HepG2 (cell line): ENCODE results near the gene PEX10. TPM values are rescaled to one million over a fixed set of nuclear protein-coding genes. Genes with fewer than 3 reads are reported as not detected.

ENCODE experiments used
- ATAC-seq: fragments of 200-7000 bp; cut with Tn5 transposase; 3 replicates; pipeline ENCODE4 v1.9.1; 2020; ENCODE audit warnings: mild to moderate bottlenecking, moderate library complexity
- BruUV-seq: library from RNA; stranded (reverse); fragments of 400-500 nt; replicated peaks from 2 replicates; lab custom pipeline; 2021; lab: Mats Ljungman, UMichigan
- CTCF ChIA-PET: fragments of 300-600 bp; formaldehyde crosslinking; extraction: SDS; loops from one replicate; lab custom pipeline; 2021; ENCODE audit warnings: low total read pairs, inconsistent platforms, low intra/inter-chr PET ratio; lab: Yijun Ruan, JAX
- POLR2A ChIA-PET: fragments of 350-600 bp; sonication (Branson Sonifier 250); formaldehyde crosslinking; loops from one replicate; lab custom pipeline; 2020; ENCODE audit warnings: antibody characterized with exemption, inconsistent platforms; lab: Yijun Ruan, JAX
- DNase-seq: peaks from one replicate; pipeline ENCODE4 v3.0.0-alpha.2; 2015; ENCODE audit warnings: low spot score
- FAIRE-seq: peaks from 3 replicates; lab custom pipeline; 2011; peaks lifted over from hg19 to GRCh38; lab: Jason Lieb, UNC
- H2AFZ ChIP-seq: one replicate; pipeline ENCODE4 v1.6.1; 2011; ENCODE audit warnings: low read length, inconsistent platforms
- H3K27ac ChIP-seq: fragments of 300-600 bp; 3 replicates; pipeline ENCODE4 v1.8.0; 2011; ENCODE audit warnings: mixed run types, mild to moderate bottlenecking, mixed read lengths, low read length, inconsistent platforms; ENCODE audit not compliant: insufficient read depth; ENCODE audit errors: extremely low read length
- H3K27me3 ChIP-seq, 2 experiments: fragments of 200-600 bp in 1 of 2; 2 replicates in 1 of 2; 3 replicates in 1 of 2; pipeline versions ENCODE4 v1.6.0 to v1.8.0; 2011; ENCODE audit warnings: low read length in 2 of 2, mild to moderate bottlenecking in 2 of 2, moderate library complexity in 2 of 2, inconsistent platforms in 1 of 2; ENCODE audit not compliant: insufficient read depth in 2 of 2, control insufficient read depth in 1 of 2
- H3K36me3 ChIP-seq, 2 experiments: fragments of 200-600 bp in 1 of 2; replicated peaks in 1 of 2; 2 replicates in 1 of 2; 3 replicates in 1 of 2; pipeline versions ENCODE4 v1.5.1 to v1.8.0; 2011; ENCODE audit warnings: low read length in 2 of 2, inconsistent platforms in 1 of 2; ENCODE audit not compliant: insufficient read depth in 2 of 2, control insufficient read depth in 1 of 2
- H3K4me1 ChIP-seq: 2 replicates; pipeline ENCODE4 v1.5.1; 2012; ENCODE audit warnings: low read length, inconsistent platforms; ENCODE audit not compliant: insufficient read depth
- H3K4me2 ChIP-seq: 2 replicates; pipeline ENCODE4 v1.6.0; 2011; ENCODE audit warnings: low read depth, low read length, inconsistent platforms
- H3K4me3 ChIP-seq, 3 experiments: fragments of 200-600 bp in 1 of 3; sonication (generic), shearing (Covaris generic) in 1 of 3; replicated peaks in 1 of 3; 2 replicates each; pipeline ENCODE4 v1.5.1; 2011 to 2016; ENCODE audit warnings: low read length in 3 of 3, inconsistent platforms in 2 of 3, low read depth in 2 of 3, mild to moderate bottlenecking in 2 of 3, control low read depth in 1 of 3, mixed read lengths in 1 of 3; ENCODE audit not compliant: insufficient read depth in 1 of 3
- H3K79me2 ChIP-seq: one replicate; pipeline ENCODE4 v1.6.1; 2011; ENCODE audit warnings: low read length, inconsistent platforms; ENCODE audit not compliant: insufficient read depth
- H3K9ac ChIP-seq: 2 replicates; pipeline ENCODE4 v1.6.0; 2011; ENCODE audit warnings: mild to moderate bottlenecking, low read depth, low read length, inconsistent platforms; ENCODE audit not compliant: insufficient read depth
- H3K9me3 ChIP-seq: 2 replicates; pipeline ENCODE4 v1.5.1; 2012; ENCODE audit warnings: mild to moderate bottlenecking, low read length
- H4K20me1 ChIP-seq: 2 replicates; pipeline ENCODE4 v1.6.0; 2011; ENCODE audit warnings: inconsistent platforms, mild to moderate bottlenecking, low read length, moderate library complexity; ENCODE audit not compliant: insufficient read depth
- ARNT ChIP-seq: fragments of 450-650 bp; IDR thresholded peaks from 2 replicates; pipeline ENCODE4 v1.6.1; 2017
- FOXA1 ChIP-seq, 2 experiments: fragments of 450-650 bp in 1 of 2; sonication (generic) in 1 of 2; formaldehyde crosslinking in 1 of 2; IDR thresholded peaks; 2 replicates each; pipeline versions ENCODE4 v1.4.0 to v1.6.1; 2016 to 2020; ENCODE audit warnings: missing genetic modification reagents in 1 of 2
- NCOR1 ChIP-seq: fragments of 200-600 bp; sonication (generic); IDR thresholded peaks from 2 replicates; pipeline ENCODE4 v1.7.0; 2017; ENCODE audit warnings: antibody characterized with exemption, low read length, borderline replicate concordance
- SETDB1 ChIP-seq: sonication (generic); formaldehyde crosslinking; IDR thresholded peaks from 2 replicates; pipeline ENCODE4 v1.5.1; 2020; ENCODE audit warnings: missing genetic modification reagents, mild to moderate bottlenecking, borderline replicate concordance
- SP4 ChIP-seq: sonication (generic); formaldehyde crosslinking; IDR thresholded peaks from 2 replicates; pipeline ENCODE4 v1.8.1; 2023; ENCODE audit warnings: mild to moderate bottlenecking, missing genetic modification reagents
- SRF ChIP-seq: IDR thresholded peaks from 2 replicates; pipeline ENCODE4 v1.6.1; 2011; ENCODE audit warnings: mild to moderate bottlenecking, low read depth, low read length, moderate library complexity
- STAG1 ChIP-seq: sonication (generic); formaldehyde crosslinking; IDR thresholded peaks from 2 replicates; pipeline ENCODE4 v1.4.0; 2020; ENCODE audit warnings: missing genetic modification reagents
- STAT5B ChIP-seq: sonication (generic); formaldehyde crosslinking; IDR thresholded peaks from 2 replicates; pipeline ENCODE4 v1.4.0; 2020; ENCODE audit warnings: missing genetic modification reagents
- ZBTB33 ChIP-seq: sonication (generic); formaldehyde crosslinking; IDR thresholded peaks from 2 replicates; pipeline ENCODE4 v1.4.0; 2020; ENCODE audit warnings: missing genetic modification reagents
- ZNF670 ChIP-seq: sonication (generic); formaldehyde crosslinking; IDR thresholded peaks from 2 replicates; pipeline ENCODE4 v1.8.0; 2022; ENCODE audit warnings: mild to moderate bottlenecking, missing genetic modification reagents, borderline replicate concordance
- ZNF687 ChIP-seq: sonication (generic); formaldehyde crosslinking; IDR thresholded peaks from 2 replicates; pipeline ENCODE4 v1.5.1; 2020; ENCODE audit warnings: mild to moderate bottlenecking, missing genetic modification reagents, moderate library complexity
- WGBS: methylation state at CpG from one replicate; pipeline ENCODE4 v1.1.6; 2017; ENCODE audit warnings: low lambda C conversion rate; 5-methylcytosine and 5-hydroxymethylcytosine counted together
- in situ Hi-C: cut with HindIII; loops from 2 replicates; pipeline ENCODE4 v1.10.0; 2017; ENCODE audit warnings: low pct_unique_long_range_greater_than_20kb; ENCODE audit not compliant: extremely low pct_ligation_motif_present
- intact Hi-C: fragments of 100-400 bp; cut with micrococcal nuclease; formaldehyde crosslinking; loops from one replicate; pipeline ENCODE4 v1.10.0; 2022; ENCODE audit not compliant: unreplicated experiment
- polyA plus RNA-seq, 8 experiments: library from polyadenylated mRNA; depleted of rRNA in 3 of 8; stranded (reverse) in 7 of 8; unstranded in 1 of 8; fragments of >200 nt; fragmentation: Illumina TruSeq in 4 of 8; extraction: Trizol in 4 of 8; gene quantifications; 2 replicates each; pipeline versions ENCODE4 v1.2.1 to v1.2.3, GENCODE V29; 2011 to 2016; ENCODE audit warnings: low read depth in 4 of 8, missing spikeins in 1 of 8, mixed read lengths in 1 of 8; ENCODE audit not compliant: insufficient read depth in 1 of 8
- total RNA-seq, 5 experiments: library from RNA; depleted of rRNA; stranded (reverse); fragments of >200 nt; fragmentation: Illumina TruSeq; extraction: Trizol; gene quantifications; 2 replicates each; pipeline ENCODE4 v1.2.3, GENCODE V29; 2016; ENCODE audit warnings: low read depth in 1 of 5

Gene PEX10
- total and polyA plus RNA-seq, 2 of the 13 experiments (the other 11 are each of a cell fraction or from before 2014, with no cell fraction given): 16.1 to 39.6 TPM

GRCh38 chr1:2429780-2430591 lies 17.6 kb upstream of the PEX10 start:
- ATAC-seq: no peak
- Histone ChIP-seq H3K4me3 (no peak overlapping the region), H3K27me3 (peaks cover 18 to 77% of the 10 kb centered on the region in 2 experiments), H4K20me1 (no peaks in the 10 kb centered on the region), H3K4me1 (no peaks in the 10 kb centered on the region), H3K36me3 (no peaks in the 10 kb centered on the region), H2AFZ (no peak overlapping the region), H3K9me3 (peaks cover 12% of the 10 kb centered on the region; the same call in 1 of the 2 replicates), H3K9ac (no peak overlapping the region), H3K4me2 (no peak overlapping the region), H3K27ac (no peak overlapping the region), H3K79me2 (no peaks in the 10 kb centered on the region)
- intact Hi-C loops (no loop called here), in situ Hi-C loops (no loop called here)
- no peak for FAIRE-seq
- no TSS peak for BruUV-seq
- no peak for DNase-seq
- ChIA-PET POLR2A (no interaction called here), CTCF (no interaction called here)
- 42% methylated on average over 5 of the region's 20 CpGs for WGBS
- peak; percentile 40; the same call in 1 of the 2 replicates for TF ChIP-seq STAG1 (CRISPR knock-in tag)
- peak; percentile 79; the same call in 1 of the 2 replicates for TF ChIP-seq SETDB1 (CRISPR knock-in tag)
- TF ChIP-seq NCOR1: no peak
- TF ChIP-seq STAT5B (CRISPR knock-in tag): no peak
- no peak for TF ChIP-seq SP4 (CRISPR knock-in tag)
- TF ChIP-seq ZNF670 (CRISPR knock-in tag): no peak
- TF ChIP-seq FOXA1 (IDR thresholded peaks at IDR 0.05): no peak
- TF ChIP-seq FOXA1 (CRISPR knock-in tag; IDR thresholded peaks at IDR 0.05): peak; percentile 39; the same call in 1 of the 2 replicates
- TF ChIP-seq ZNF687 (CRISPR knock-in tag): 0 out of 2 replicates have a peak, but pooled peaks have one; percentile 7
- TF ChIP-seq ZBTB33 (CRISPR knock-in tag): peak; percentile 32; the same call in 1 of the 2 replicates
- no peak for TF ChIP-seq SRF
- TF ChIP-seq ARNT: no peak
